Calu3 (cell line): ENCODE results near the gene PARD3. TPM values are rescaled to one million over a fixed set of nuclear protein-coding genes. Genes with fewer than 3 reads are reported as not detected.

Experiments
- BruUV-seq: library from RNA; stranded (reverse); fragments of 400-500 nt; replicated peaks from 2 replicates; lab custom pipeline; 2021; lab: Mats Ljungman, UMichigan
- CTCF ChIA-PET: fragments of 300-600 bp; sonication (Branson Sonifier 250); formaldehyde crosslinking; loops from one replicate; lab custom pipeline; 2022; ENCODE audit warnings: antibody characterized with exemption; lab: Charles Lee
- DNase-seq: peaks from one replicate; pipeline ENCODE4 v3.0.0; 2022
- H3K27ac Mint-ChIP-seq: one replicate; pipeline ENCODE4 v1.8.0; 2022; ENCODE audit warnings: mixed read lengths; ENCODE audit not compliant: unreplicated experiment
- H3K27me3 Mint-ChIP-seq: one replicate; pipeline ENCODE4 v1.8.0; 2022; ENCODE audit warnings: mixed read lengths; ENCODE audit not compliant: unreplicated experiment
- H3K36me3 Mint-ChIP-seq: one replicate; pipeline ENCODE4 v1.8.0; 2022; ENCODE audit warnings: mild to moderate bottlenecking, moderate library complexity, mixed read lengths; ENCODE audit not compliant: insufficient read depth, unreplicated experiment
- H3K4me1 Mint-ChIP-seq: one replicate; pipeline ENCODE4 v1.8.0; 2022; ENCODE audit warnings: mild to moderate bottlenecking, low read depth, mixed read lengths; ENCODE audit not compliant: unreplicated experiment
- H3K4me3 Mint-ChIP-seq: one replicate; pipeline ENCODE4 v1.8.0; 2022; ENCODE audit warnings: mild to moderate bottlenecking, low read depth, moderate library complexity, mixed read lengths; ENCODE audit not compliant: unreplicated experiment
- H3K9me3 Mint-ChIP-seq: one replicate; pipeline ENCODE4 v1.8.0; 2022; ENCODE audit warnings: low read depth, mixed read lengths; ENCODE audit not compliant: unreplicated experiment
- CTCF ChIP-seq: fragments of 200-600 bp; IDR thresholded peaks from one replicate; pipeline ENCODE4 v1.8.0; 2022; ENCODE audit warnings: antibody characterized with exemption; ENCODE audit not compliant: unreplicated experiment
- intact Hi-C: fragments of 100-400 bp; cut with micrococcal nuclease; formaldehyde crosslinking; loops from one replicate; pipeline ENCODE4 v1.10.0; 2022; ENCODE audit not compliant: unreplicated experiment
- total RNA-seq: library from RNA; stranded (reverse); gene quantifications from 2 replicates; pipeline ENCODE4 v1.2.3, GENCODE V29; 2022

The PARD3 gene
- total RNA-seq, 1 experiment from 2014 or later: 62.4 TPM

- peaks cover 9% of the 10 kb centered on the region for H3K36me3 Mint-ChIP-seq
- H3K27ac Mint-ChIP-seq: peak overlapping the region; percentile 74
- H3K9me3 Mint-ChIP-seq: no peaks in the 10 kb centered on the region
- peaks cover 27% of the 10 kb centered on the region for H3K4me1 Mint-ChIP-seq
- DNase-seq: no peak
- H3K4me3 Mint-ChIP-seq: no peak overlapping the region
- intact Hi-C loops: no loop called here
- CTCF ChIA-PET: no interaction called here
- H3K27me3 Mint-ChIP-seq: no peaks in the 10 kb centered on the region
- no peak for TF ChIP-seq CTCF
- BruUV-seq: no TSS peak
These were observed 501.7 kb downstream of the PARD3 start for GRCh38 chr10:34313353-34313752.

GRCh38 chr10:34311679-34312078 lies 503.4 kb downstream of the PARD3 start:
- no peaks in the 10 kb centered on the region for H3K9me3 Mint-ChIP-seq
- no peaks in the 10 kb centered on the region for H3K27me3 Mint-ChIP-seq
- no peak for DNase-seq
- H3K4me1 Mint-ChIP-seq: peaks cover 19% of the 10 kb centered on the region
- CTCF ChIA-PET: no interaction called here
- no TSS peak for BruUV-seq
- H3K36me3 Mint-ChIP-seq: peaks cover 9% of the 10 kb centered on the region
- H3K4me3 Mint-ChIP-seq: no peak overlapping the region
- H3K27ac Mint-ChIP-seq: no peak overlapping the region
- intact Hi-C loops: no loop called here
- no peak for TF ChIP-seq CTCF

- intact Hi-C loops: no loop called here
- H3K27me3 Mint-ChIP-seq: no peaks in the 10 kb centered on the region
These were observed 504.9 kb downstream of the PARD3 start for GRCh38 chr10:34310234-34310633.

GRCh38 chr10:34305189-34305588 lies 509.9 kb downstream of the PARD3 start:
- no peak overlapping the region for H3K27ac Mint-ChIP-seq
- DNase-seq: peak; percentile 67
- H3K36me3 Mint-ChIP-seq: peaks cover 4% of the 10 kb centered on the region
- no peaks in the 10 kb centered on the region for H3K27me3 Mint-ChIP-seq
- H3K4me3 Mint-ChIP-seq: no peak overlapping the region
- no peaks in the 10 kb centered on the region for H3K4me1 Mint-ChIP-seq
- no peaks in the 10 kb centered on the region for H3K9me3 Mint-ChIP-seq
- intact Hi-C loops: no loop called here
- no peak for TF ChIP-seq CTCF
- CTCF ChIA-PET: no interaction called here
- no TSS peak for BruUV-seq

More at GRCh38 chr10:34310234-34310633, 504.9 kb downstream of the PARD3 start:
- DNase-seq: no peak
- Mint-ChIP-seq H3K36me3 (peaks cover 9% of the 10 kb centered on the region), H3K9me3 (no peaks in the 10 kb centered on the region), H3K4me1 (peaks cover 19% of the 10 kb centered on the region), H3K4me3 (no peak overlapping the region), H3K27ac (no peak overlapping the region)
- BruUV-seq: no TSS peak
- no peak for TF ChIP-seq CTCF
- CTCF ChIA-PET: no interaction called here
